Activated CD4-positive, alpha-beta T cell treated with anti-CD3 and anti-CD28 coated beads, Interleukin-2, amount 10 ng/mL, durations not matched to agents 7 days and 5 days (primary cell): ENCODE measurements around the gene GALNTL6. TPM values are rescaled to one million over a fixed set of nuclear protein-coding genes. Genes with fewer than 3 reads are reported as not detected.

ENCODE experiments used
- CTCF ChIA-PET: fragments of 350-600 bp; sonication (Branson Sonifier 250); formaldehyde crosslinking; loops from one replicate; lab custom pipeline; 2021; ENCODE audit warnings: antibody characterized with exemption; lab: Charles Lee
- POLR2A ChIA-PET: fragments of 350-600 bp; sonication (Branson Sonifier 250); formaldehyde crosslinking; loops from one replicate; lab custom pipeline; 2021; ENCODE audit warnings: antibody characterized with exemption; lab: Charles Lee
- DNase-seq: peaks from one replicate; pipeline ENCODE4 v3.0.0-alpha.2; 2020
- H3K27ac Mint-ChIP-seq: one replicate; pipeline ENCODE4 v1.8.0; 2021; ENCODE audit warnings: mild to moderate bottlenecking, moderate library complexity, mixed read lengths
- H3K27me3 Mint-ChIP-seq: one replicate; pipeline ENCODE4 v1.8.0; 2021; ENCODE audit warnings: mixed read lengths
- H3K36me3 Mint-ChIP-seq: one replicate; pipeline ENCODE4 v1.8.0; 2021; ENCODE audit warnings: low read depth, mixed read lengths
- H3K4me1 Mint-ChIP-seq: one replicate; pipeline ENCODE4 v1.8.0; 2021; ENCODE audit warnings: mixed read lengths
- H3K4me3 Mint-ChIP-seq: one replicate; pipeline ENCODE4 v1.8.0; 2021; ENCODE audit warnings: mild to moderate bottlenecking, moderate library complexity, mixed read lengths
- H3K9me3 Mint-ChIP-seq: one replicate; pipeline ENCODE4 v1.8.0; 2021; ENCODE audit warnings: mixed read lengths
- total RNA-seq, 2 experiments: library from RNA; stranded (reverse); gene quantifications; one replicate each; pipeline ENCODE4 v1.2.3, GENCODE V29; 2021

The GALNTL6 gene
- total RNA-seq, 2 experiments from 2014 or later: not detected

DNA sequence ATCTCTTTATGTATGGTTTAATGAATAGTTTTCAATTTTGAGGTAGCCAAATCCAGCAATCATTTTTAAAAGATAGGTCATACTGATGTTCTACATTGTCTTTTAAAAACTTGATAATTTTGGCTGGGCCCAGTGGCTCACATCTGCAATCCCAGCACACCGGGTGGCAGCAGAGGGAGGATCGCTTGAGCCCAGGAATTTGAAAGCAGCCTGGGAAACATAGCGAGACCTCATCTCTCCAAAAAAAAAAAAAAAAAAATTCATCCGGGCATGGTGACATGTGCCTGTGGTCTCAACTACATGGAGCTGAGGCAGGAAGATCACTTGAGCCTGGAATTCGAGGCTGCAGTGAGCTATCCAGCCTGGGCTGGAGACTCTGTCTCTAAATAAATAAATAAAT, 419.8 kb downstream of the GALNTL6 start:
- Mint-ChIP-seq H3K9me3 (no peaks in the 10 kb centered on the region), H3K27ac (no peak overlapping the region), H3K4me1 (no peaks in the 10 kb centered on the region), H3K36me3 (no peaks in the 10 kb centered on the region), H3K4me3 (no peak overlapping the region), H3K27me3 (no peaks in the 10 kb centered on the region)
- POLR2A ChIA-PET: no interaction called here
- CTCF ChIA-PET: interaction anchor here (0.7 kb wide), 1 partner anchor 235 kb away, joined by 4 read pairs; no protein-coding TSS in a partner anchor
- DNase-seq: no peak

GRCh38 chr4:172243551-172243950, 430.3 kb downstream of the GALNTL6 start:
- POLR2A ChIA-PET: no interaction called here
- Mint-ChIP-seq H3K4me3 (no peak overlapping the region), H3K4me1 (no peaks in the 10 kb centered on the region), H3K27me3 (no peaks in the 10 kb centered on the region), H3K36me3 (no peaks in the 10 kb centered on the region), H3K9me3 (peaks cover 2% of the 10 kb centered on the region), H3K27ac (no peak overlapping the region)
- DNase-seq: no peak
- CTCF ChIA-PET: no interaction called here

DNA sequence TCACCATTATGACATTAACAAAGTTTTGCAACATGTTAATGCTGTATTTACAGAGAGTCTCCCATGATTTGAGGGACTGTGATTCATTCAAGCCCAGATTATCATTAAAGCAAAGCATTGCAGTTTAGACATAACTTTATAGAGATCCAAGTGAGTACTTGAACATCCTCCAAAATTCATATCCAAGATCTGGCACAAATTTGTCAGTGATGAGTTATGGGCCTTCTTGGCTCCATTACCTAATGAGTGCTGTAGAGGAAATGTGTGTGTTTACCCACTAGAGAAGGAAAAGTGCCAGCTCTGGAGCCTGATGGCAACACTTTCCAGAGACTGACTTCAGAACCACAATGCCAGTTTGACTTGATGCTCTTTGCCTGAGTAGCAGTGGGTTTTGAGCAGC, 432.3 kb downstream of the GALNTL6 start:
- DNase-seq: no peak
- ChIA-PET POLR2A (no interaction called here), CTCF (no interaction called here)
- H3K27me3 Mint-ChIP-seq: no peaks in the 10 kb centered on the region
- no peaks in the 10 kb centered on the region for H3K36me3 Mint-ChIP-seq
- no peaks in the 10 kb centered on the region for H3K4me1 Mint-ChIP-seq
- H3K27ac Mint-ChIP-seq: no peak overlapping the region
- H3K4me3 Mint-ChIP-seq: no peak overlapping the region
- H3K9me3 Mint-ChIP-seq: peaks cover 2% of the 10 kb centered on the region

GRCh38 chr4:172253409-172253808, 440.2 kb downstream of the GALNTL6 start:
- Mint-ChIP-seq H3K9me3 (peaks cover 3% of the 10 kb centered on the region), H3K27me3 (no peaks in the 10 kb centered on the region), H3K4me1 (no peaks in the 10 kb centered on the region), H3K36me3 (no peaks in the 10 kb centered on the region), H3K4me3 (no peak overlapping the region), H3K27ac (no peak overlapping the region)
- ChIA-PET CTCF (no interaction called here), POLR2A (no interaction called here)
- DNase-seq: no peak

DNA sequence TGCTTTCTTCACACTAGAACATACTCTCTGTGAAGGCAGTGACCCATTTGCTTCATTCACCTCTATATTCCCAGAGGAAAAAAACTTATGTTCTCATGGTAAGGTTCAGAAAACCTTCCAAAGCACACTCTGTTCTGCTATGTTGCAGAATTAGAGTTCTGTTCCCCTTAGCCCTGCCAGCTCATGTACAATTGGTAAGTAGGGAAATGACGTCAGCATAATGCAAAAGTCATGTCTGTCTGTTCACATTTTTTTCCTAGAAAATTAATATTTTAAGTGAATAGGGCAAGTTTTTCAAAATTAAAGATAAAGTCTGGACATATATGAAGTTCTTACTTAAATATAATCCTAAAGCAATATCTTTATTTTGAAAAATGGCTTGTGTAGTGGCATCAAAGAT, 443.6 kb downstream of the GALNTL6 start:
- ChIA-PET CTCF (no interaction called here), POLR2A (no interaction called here)
- Mint-ChIP-seq H3K4me3 (no peak overlapping the region), H3K27ac (no peak overlapping the region), H3K36me3 (no peaks in the 10 kb centered on the region), H3K27me3 (no peaks in the 10 kb centered on the region), H3K4me1 (no peaks in the 10 kb centered on the region), H3K9me3 (no peaks in the 10 kb centered on the region)
- DNase-seq: no peak

DNA sequence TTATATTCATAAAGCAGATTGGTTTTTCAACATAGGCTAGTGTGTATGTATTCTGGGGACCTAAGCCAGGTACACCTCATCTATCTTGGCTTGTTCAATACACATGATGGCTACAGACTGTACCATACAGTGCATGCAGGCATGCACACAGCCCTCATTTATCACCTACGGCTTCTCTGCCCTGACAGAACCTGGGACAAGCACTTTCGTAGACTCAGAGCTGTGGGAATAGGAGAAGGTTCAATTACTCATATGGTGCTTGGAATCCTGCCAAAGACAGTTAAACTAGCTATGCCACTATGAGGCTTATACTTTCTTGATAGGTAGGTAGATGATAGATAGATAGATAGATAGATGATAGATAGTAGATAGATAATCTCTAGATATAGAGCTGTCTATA, 457.2 kb downstream of the GALNTL6 start:
- H3K9me3 Mint-ChIP-seq: no peaks in the 10 kb centered on the region
- no peak overlapping the region for H3K27ac Mint-ChIP-seq
- H3K36me3 Mint-ChIP-seq: no peaks in the 10 kb centered on the region
- no peaks in the 10 kb centered on the region for H3K27me3 Mint-ChIP-seq
- CTCF ChIA-PET: no interaction called here
- POLR2A ChIA-PET: no interaction called here
- no peak overlapping the region for H3K4me3 Mint-ChIP-seq
- no peaks in the 10 kb centered on the region for H3K4me1 Mint-ChIP-seq
- no peak for DNase-seq

DNA sequence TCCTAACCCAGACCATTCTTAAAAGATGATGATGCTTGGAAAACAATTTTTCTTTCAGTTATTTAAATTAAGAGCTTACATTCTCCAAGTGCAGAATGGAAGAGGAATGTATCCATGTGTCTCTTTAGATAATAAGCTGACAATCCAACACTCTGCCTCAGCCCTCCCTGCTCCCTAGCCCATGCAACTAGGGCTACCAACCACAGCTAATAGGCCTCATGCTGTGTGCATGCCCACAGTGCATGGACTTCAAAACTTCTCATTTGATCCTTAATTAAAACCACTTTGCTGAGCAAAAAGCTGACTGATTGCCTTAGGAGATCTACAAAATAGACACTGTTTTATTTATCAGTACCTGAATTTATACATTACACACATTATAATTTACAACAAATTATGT, 473.9 kb downstream of the GALNTL6 start:
- H3K27ac Mint-ChIP-seq: no peak overlapping the region
- H3K27me3 Mint-ChIP-seq: no peaks in the 10 kb centered on the region
- no peak for DNase-seq
- H3K4me1 Mint-ChIP-seq: no peaks in the 10 kb centered on the region
- no peaks in the 10 kb centered on the region for H3K9me3 Mint-ChIP-seq
- CTCF ChIA-PET: no interaction called here
- H3K36me3 Mint-ChIP-seq: no peaks in the 10 kb centered on the region
- POLR2A ChIA-PET: no interaction called here
- no peak overlapping the region for H3K4me3 Mint-ChIP-seq

DNA sequence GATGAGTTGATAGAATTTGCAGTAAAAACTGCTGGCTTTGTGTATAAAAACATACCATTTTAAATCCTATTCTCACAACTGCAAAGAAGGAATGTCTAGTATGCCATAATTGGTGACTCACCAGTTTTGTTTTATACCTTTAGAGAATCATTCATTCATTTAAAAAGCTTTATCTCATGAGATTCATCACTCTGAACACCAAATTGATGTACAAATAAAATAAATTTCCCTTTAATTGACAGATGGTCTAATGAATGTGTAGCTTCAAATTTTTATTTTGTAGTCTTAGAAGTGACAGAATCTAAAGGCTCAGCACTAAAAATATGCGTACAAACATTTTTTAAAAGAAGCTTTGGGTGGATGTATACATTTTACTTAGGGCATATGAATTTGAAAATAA, 492.5 kb downstream of the GALNTL6 start:
- no peak for DNase-seq
- Mint-ChIP-seq H3K27me3 (no peaks in the 10 kb centered on the region), H3K27ac (no peak overlapping the region), H3K36me3 (no peaks in the 10 kb centered on the region), H3K4me1 (no peaks in the 10 kb centered on the region), H3K4me3 (no peak overlapping the region), H3K9me3 (no peaks in the 10 kb centered on the region)
- ChIA-PET CTCF (no interaction called here), POLR2A (no interaction called here)

DNA sequence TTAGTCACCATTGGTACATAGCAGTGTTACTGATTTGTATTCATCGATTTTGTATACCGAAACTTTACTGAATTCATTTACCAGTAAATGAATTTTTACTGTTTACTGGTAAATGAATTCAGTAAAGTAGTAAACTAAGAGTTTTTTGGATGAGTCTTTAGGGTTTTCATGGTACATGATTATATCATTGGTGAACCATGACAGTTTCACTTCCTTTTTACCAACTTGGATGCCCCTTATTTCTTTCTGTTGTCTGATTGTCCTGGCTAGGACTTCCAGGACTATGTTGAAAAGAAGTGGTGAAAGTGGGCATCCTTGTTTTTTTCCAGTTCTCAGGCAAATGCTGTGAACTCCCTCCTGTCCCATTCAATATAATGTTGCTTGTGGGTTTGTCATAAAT, 494.9 kb downstream of the GALNTL6 start:
- Mint-ChIP-seq H3K36me3 (no peaks in the 10 kb centered on the region), H3K4me3 (no peak overlapping the region), H3K4me1 (no peaks in the 10 kb centered on the region), H3K27ac (no peak overlapping the region), H3K9me3 (peaks cover 3% of the 10 kb centered on the region), H3K27me3 (no peaks in the 10 kb centered on the region)
- ChIA-PET POLR2A (no interaction called here), CTCF (no interaction called here)
- DNase-seq: no peak

- no peaks in the 10 kb centered on the region for H3K27me3 Mint-ChIP-seq
- ChIA-PET CTCF (no interaction called here), POLR2A (no interaction called here)
- H3K4me1 Mint-ChIP-seq: no peaks in the 10 kb centered on the region
- H3K4me3 Mint-ChIP-seq: no peak overlapping the region
- H3K27ac Mint-ChIP-seq: no peak overlapping the region
- H3K36me3 Mint-ChIP-seq: no peaks in the 10 kb centered on the region
- DNase-seq: no peak
- peaks cover 3% of the 10 kb centered on the region for H3K9me3 Mint-ChIP-seq
Measured at GRCh38 chr4:172311682-172312081, 498.5 kb downstream of the GALNTL6 start.

DNA sequence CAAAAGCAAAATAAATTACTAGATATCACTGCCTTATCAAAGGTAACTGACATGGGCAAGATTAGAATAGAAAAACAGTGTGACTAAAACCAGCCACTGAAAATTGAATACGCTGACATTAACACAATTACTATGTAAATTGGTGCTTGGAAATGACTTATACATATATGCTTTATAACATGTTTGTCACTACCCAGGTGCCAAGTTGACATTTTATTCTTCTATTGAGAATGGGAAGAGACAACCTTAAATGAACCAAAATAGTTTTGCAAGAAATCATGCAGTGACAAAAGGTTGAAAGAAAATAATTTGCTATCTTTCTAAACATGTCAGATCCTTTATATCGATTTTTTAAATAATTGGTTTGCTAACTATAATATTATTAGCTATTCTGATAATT, 510.1 kb downstream of the GALNTL6 start:
- Mint-ChIP-seq H3K27ac (no peak overlapping the region), H3K4me1 (no peaks in the 10 kb centered on the region), H3K4me3 (no peak overlapping the region), H3K27me3 (no peaks in the 10 kb centered on the region), H3K9me3 (no peaks in the 10 kb centered on the region), H3K36me3 (no peaks in the 10 kb centered on the region)
- CTCF ChIA-PET: no interaction called here
- POLR2A ChIA-PET: no interaction called here
- no peak for DNase-seq

DNA sequence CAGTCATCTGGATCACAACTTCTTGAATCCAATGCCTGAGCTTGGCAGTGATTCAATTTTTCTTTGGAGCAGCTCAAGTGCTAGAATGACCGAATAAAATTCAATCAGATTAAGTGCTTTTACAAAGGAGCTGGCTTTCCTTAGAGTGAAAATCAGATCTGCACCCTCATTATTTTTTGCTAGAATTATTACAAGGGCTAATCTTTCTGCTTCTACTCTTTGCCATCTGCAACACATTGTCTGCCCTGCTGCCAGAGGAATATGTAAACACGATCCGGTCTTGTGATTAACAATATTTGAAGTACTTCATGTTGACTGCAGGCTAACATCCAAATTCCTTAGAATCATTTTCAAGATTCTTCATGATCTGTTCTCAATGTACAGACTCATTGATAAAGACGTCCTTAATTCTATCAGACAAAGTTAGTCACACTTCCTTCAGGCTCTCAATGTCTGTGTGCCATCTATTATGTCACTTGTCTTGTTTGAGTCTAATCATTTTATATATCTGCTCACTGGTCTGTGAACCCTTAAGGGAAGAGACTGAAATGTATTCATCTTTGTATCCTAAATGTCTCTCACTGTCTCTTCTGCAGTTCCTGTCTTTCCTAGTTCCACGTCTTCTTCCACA, 531.2 kb downstream of the GALNTL6 start:
- ChIA-PET CTCF (no interaction called here), POLR2A (no interaction called here)
- Mint-ChIP-seq H3K4me3 (no peak overlapping the region), H3K9me3 (peaks cover 2% of the 10 kb centered on the region), H3K36me3 (no peaks in the 10 kb centered on the region), H3K27me3 (no peaks in the 10 kb centered on the region), H3K4me1 (no peaks in the 10 kb centered on the region), H3K27ac (no peak overlapping the region)
- DNase-seq: no peak

DNA sequence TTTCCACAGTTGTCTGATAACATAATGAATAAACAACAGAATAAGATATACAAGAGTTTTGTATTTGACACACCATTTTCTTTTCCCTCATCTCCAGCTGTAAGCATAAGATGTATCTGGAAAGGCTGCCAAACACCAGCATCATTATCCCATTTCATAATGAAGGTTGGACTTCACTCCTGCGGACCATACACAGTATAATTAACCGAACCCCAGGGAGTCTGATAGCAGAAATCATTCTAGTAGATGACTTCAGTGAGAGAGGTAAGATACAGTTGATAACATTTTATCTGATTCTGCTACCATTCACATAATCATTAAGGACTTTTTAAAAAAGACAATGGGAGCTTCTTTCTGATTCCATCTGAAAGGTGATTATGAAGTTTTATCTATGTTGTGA, 535.2 kb downstream of the GALNTL6 start:
- Mint-ChIP-seq H3K36me3 (no peaks in the 10 kb centered on the region), H3K27me3 (no peaks in the 10 kb centered on the region), H3K4me3 (no peak overlapping the region), H3K4me1 (no peaks in the 10 kb centered on the region), H3K27ac (no peak overlapping the region), H3K9me3 (no peaks in the 10 kb centered on the region)
- DNase-seq: no peak
- POLR2A ChIA-PET: no interaction called here
- CTCF ChIA-PET: no interaction called here

DNA sequence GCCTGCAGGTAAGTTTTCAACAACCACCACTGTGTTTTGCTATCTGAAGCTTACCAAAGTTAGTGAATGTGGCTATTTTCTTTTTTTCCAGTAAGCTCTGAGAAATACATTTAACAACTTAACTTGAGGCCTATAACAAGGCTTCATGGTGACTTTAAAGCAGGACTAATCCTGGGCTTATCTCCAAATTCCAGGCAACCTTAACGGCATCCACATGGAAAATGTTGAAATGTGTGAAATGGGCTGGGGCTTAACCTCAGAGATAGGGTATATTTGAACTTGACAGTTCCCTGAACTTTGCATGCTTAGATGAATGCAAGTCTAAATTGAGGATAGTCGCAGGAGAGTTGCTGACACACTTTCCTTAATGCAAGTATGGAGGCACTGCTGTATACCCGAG, 539.2 kb downstream of the GALNTL6 start:
- CTCF ChIA-PET: no interaction called here
- no peak overlapping the region for H3K27ac Mint-ChIP-seq
- POLR2A ChIA-PET: no interaction called here

More for the DNA sequence above, 539.2 kb downstream of the GALNTL6 start:
- H3K4me1 Mint-ChIP-seq: no peaks in the 10 kb centered on the region
- no peak for DNase-seq
- no peaks in the 10 kb centered on the region for H3K27me3 Mint-ChIP-seq
- H3K4me3 Mint-ChIP-seq: no peak overlapping the region
- H3K9me3 Mint-ChIP-seq: no peaks in the 10 kb centered on the region
- no peaks in the 10 kb centered on the region for H3K36me3 Mint-ChIP-seq
